Subcutaneous abdominal adipose tissue (tissue), 5 donors: ENCODE measurements around the gene TOLLIP.

Source experiments
- H3K27ac ChIP-seq: one replicate; pipeline ENCODE4 v1.7.0; 2013; ENCODE audit warnings: low read depth, mild to moderate bottlenecking, inconsistent platforms, low read length, moderate library complexity
- H3K27me3 ChIP-seq, 5 donors: one replicate each; pipeline ENCODE4 v1.7.0; 2013; ENCODE audit warnings: low read length in 5 of 5, inconsistent platforms in 1 of 5; ENCODE audit not compliant: control insufficient read depth in 5 of 5, insufficient read depth in 4 of 5
- H3K36me3 ChIP-seq, 5 donors: one replicate each; pipeline ENCODE4 v1.7.0; 2013; ENCODE audit warnings: low read length in 5 of 5; ENCODE audit not compliant: control insufficient read depth in 5 of 5, insufficient read depth in 5 of 5
- H3K4me1 ChIP-seq, 5 donors: one replicate each; pipeline ENCODE4 v1.7.0; 2013; ENCODE audit warnings: low read length in 5 of 5, mild to moderate bottlenecking in 3 of 5, moderate library complexity in 1 of 5; ENCODE audit not compliant: control insufficient read depth in 5 of 5, insufficient read depth in 5 of 5
- H3K4me3 ChIP-seq, 5 donors: one replicate each; pipeline ENCODE4 v1.7.0; 2013; ENCODE audit warnings: low read length in 5 of 5, low read depth in 1 of 5
- H3K9ac ChIP-seq, 5 donors: one replicate each; pipeline ENCODE4 v1.7.0; 2013; ENCODE audit warnings: low read length in 5 of 5, mild to moderate bottlenecking in 4 of 5, moderate library complexity in 3 of 5
- H3K9me3 ChIP-seq, 5 donors: one replicate each; pipeline ENCODE4 v1.7.0; 2013; ENCODE audit warnings: low read length in 5 of 5; ENCODE audit not compliant: control insufficient read depth in 5 of 5
- donor health status: healthy.
- donor health status: healthy.
- donor health status: healthy.
- donor health status: healthy.
- donor health status: healthy.

The TOLLIP gene

DNA sequence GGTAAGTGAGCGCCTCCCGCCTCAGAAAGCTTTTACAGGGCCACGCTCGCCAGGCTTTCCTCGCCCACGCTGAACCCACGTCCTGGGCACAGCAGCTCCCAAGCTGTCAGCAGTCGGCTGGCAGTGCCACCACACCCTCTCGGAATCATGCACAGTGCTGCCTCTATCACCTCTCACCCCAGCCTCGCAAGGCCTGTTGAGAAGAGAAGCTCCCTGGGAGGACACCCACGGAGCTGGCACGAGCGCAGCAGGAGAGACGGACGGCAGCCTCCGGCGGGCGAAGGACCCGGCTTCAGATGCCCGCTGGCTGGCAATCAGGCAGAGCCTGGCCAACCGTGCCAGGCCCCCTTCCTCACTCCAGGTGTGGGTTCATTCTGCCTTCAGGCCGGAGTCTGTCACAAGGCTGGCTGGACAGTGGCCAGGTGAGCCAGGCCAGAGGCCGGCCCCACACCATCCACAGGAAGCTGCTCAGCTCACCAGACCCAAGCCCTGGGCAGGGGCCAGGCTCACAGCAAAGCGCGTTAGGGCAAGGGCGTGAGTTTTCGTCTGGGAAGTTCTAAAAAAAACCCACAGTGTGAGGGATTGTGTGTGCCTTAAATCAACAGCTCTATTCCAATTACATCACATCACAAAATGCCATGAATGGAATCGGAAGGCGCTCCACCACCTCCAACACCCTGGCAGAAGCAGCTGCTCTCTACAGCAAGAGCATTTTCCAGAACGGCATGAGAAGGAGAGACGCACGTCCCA lies 33.2 kb downstream of the TOLLIP start:
- no peak overlapping the region for H3K9ac ChIP-seq
- no peak overlapping the region for H3K27ac ChIP-seq
- H3K9me3 ChIP-seq: no peaks in the 10 kb centered on the region
- H3K4me1 ChIP-seq: no peaks in the 10 kb centered on the region
- no peaks in the 10 kb centered on the region for H3K27me3 ChIP-seq
- H3K36me3 ChIP-seq: peaks cover 0 to 76% (median 64%) of the 10 kb centered on the region in 5 donors
- H3K4me3 ChIP-seq: no peak overlapping the region

DNA sequence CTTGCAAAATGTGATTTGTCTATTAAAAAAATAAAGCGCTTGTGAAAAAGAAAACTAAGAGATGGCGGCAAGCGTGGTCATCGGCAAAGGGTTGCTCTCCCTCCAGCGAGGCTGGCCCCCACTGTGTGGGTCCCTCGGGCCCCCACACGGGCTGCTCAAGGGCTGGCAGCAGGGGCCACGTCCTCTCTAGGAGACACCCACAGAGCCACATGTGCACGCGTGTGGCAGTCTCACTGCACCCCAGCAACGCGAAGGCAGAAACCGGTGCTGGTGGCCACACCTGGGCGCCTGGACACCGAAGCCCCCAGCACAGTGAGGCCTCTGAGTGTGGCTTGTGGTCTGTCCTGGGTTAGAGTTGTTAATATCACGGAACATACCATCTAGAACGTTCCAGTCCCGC lies 34.4 kb downstream of the TOLLIP start:
- no peaks in the 10 kb centered on the region for H3K27me3 ChIP-seq
- no peak overlapping the region for H3K4me3 ChIP-seq
- peaks cover 0 to 64% (median 52%) of the 10 kb centered on the region in 5 donors for H3K36me3 ChIP-seq
- peaks cover 0 to 2% (median 0%) of the 10 kb centered on the region in 5 donors for H3K4me1 ChIP-seq
- no peaks in the 10 kb centered on the region for H3K9me3 ChIP-seq
- H3K9ac ChIP-seq: no peak overlapping the region
- no peak overlapping the region for H3K27ac ChIP-seq

DNA sequence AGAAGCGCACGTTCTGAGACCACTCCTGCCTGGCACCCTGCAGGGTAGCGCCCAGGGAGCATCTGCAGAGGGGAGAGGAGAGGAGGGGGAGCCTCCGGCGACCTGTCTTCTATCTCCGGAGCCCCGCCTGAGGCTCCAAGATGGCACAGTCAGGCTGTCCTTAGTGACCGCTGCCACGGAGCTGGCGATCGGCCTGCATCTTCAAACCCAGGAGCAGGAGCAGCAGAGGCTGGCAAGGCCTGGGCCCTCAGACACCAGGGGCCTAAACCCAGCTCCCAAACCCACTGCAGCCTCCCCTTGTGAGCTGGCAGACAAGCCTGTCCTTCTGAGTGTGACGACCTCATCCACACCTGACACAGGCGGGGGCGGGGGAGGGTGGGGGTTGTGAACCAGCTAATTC lies 34.9 kb downstream of the TOLLIP start:
- H3K27me3 ChIP-seq: no peaks in the 10 kb centered on the region
- H3K4me1 ChIP-seq: peaks cover 0 to 2% (median 0%) of the 10 kb centered on the region in 5 donors
- H3K4me3 ChIP-seq: no peak overlapping the region
- H3K27ac ChIP-seq: no peak overlapping the region
- no peak overlapping the region for H3K9ac ChIP-seq
- no peaks in the 10 kb centered on the region for H3K9me3 ChIP-seq
- H3K36me3 ChIP-seq: peaks cover 0 to 59% (median 47%) of the 10 kb centered on the region in 5 donors

DNA sequence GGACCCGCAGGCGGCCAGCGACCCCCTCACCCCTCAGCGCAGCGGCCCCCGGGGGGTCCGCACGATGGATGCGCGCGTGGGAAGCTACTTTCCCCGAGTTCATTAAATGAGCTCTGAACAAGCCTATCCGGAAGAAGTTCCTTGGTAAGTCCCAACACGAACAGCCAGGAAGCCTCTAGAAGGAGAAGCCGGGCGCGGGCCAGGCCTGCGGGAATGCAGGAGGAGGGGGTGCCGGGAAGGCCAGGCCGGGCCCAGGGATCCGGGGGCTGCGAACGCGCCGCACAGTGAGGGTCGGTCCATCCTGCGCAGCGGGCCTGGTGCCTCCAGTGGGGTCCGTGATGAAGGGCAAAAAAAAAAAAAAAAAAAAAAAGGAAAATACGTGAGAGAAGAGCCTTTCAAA lies 36.9 kb downstream of the TOLLIP start:
- peaks cover 0 to 2% (median 0%) of the 10 kb centered on the region in 5 donors for H3K4me1 ChIP-seq
- H3K9ac ChIP-seq: no peak overlapping the region
- H3K27ac ChIP-seq: no peak overlapping the region
- no peaks in the 10 kb centered on the region for H3K9me3 ChIP-seq
- H3K4me3 ChIP-seq: no peak overlapping the region
- peaks cover 0 to 39% (median 31%) of the 10 kb centered on the region in 5 donors for H3K36me3 ChIP-seq
- H3K27me3 ChIP-seq: no peaks in the 10 kb centered on the region

DNA sequence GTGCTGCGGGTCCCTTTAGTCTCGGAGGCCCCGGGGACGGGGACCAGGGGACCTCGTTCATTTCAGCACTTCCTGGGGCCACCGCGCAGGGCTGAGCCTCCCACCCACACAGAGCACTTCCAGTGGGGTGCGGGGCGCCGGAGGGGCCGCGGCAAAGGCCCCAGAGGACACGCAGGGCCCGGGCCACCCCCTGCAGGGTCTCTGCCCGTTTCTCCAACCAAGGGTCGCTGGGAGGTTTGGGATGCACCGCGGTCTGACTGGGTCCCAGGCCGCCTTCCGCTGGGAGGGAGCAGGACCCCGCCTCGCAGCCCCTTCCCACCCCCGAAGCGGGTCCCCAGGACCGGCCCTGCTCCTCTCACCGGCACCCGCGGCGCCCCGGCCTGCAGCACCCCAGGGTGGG lies 37.5 kb downstream of the TOLLIP start:
- no peak overlapping the region for H3K4me3 ChIP-seq
- peaks cover 0 to 2% (median 0%) of the 10 kb centered on the region in 5 donors for H3K4me1 ChIP-seq
- no peak overlapping the region for H3K9ac ChIP-seq
- H3K27ac ChIP-seq: no peak overlapping the region
- H3K9me3 ChIP-seq: no peaks in the 10 kb centered on the region
- no peaks in the 10 kb centered on the region for H3K27me3 ChIP-seq
- H3K36me3 ChIP-seq: peaks cover 0 to 33% (median 27%) of the 10 kb centered on the region in 5 donors

DNA sequence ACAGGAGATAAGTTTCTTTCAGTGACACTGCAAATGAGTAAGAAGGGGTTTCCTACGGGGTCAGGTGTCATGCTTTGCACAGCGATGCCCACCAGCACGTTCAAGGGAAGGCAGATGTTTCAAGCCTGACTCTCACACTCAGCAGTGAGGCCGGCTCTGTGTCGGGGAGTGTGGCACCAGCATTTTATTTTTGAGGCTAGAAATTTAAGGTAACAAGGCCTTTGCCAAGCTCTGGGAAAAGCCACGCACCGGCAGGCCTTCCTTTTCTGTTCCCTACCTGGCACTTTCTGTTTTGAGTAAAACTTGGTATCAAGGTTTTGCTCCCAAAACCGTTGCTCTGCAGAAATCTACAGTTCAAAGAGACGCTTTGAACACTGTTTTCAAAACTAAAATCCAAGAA lies 38.0 kb downstream of the TOLLIP start:
- H3K9me3 ChIP-seq: no peaks in the 10 kb centered on the region
- no peak overlapping the region for H3K27ac ChIP-seq
- no peak overlapping the region for H3K4me3 ChIP-seq
- peaks cover 0 to 28% (median 22%) of the 10 kb centered on the region in 5 donors for H3K36me3 ChIP-seq
- no peak overlapping the region for H3K9ac ChIP-seq
- H3K27me3 ChIP-seq: no peaks in the 10 kb centered on the region
- peaks cover 0 to 2% (median 0%) of the 10 kb centered on the region in 5 donors for H3K4me1 ChIP-seq

DNA sequence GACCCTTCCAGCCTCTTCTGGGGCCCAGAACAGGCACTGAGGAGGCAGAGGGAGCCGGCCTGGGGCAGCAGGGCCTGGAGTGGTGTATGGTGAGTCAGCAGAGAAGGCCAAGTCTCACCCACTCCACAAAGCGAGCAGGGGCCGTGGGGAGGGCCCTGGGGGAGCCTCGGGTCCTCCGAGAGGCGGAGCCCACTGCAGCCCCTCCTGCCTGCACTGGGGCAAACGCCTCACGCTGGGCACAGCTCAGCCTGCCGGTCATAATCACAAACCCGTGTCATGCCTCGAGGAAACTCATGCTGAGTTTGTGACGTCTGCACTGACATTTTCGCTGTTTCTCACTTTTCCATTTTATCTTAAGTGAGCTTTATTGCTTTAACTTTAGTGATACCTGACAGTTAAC lies 38.4 kb downstream of the TOLLIP start:
- Histone ChIP-seq H3K27me3 (no peaks in the 10 kb centered on the region), H3K27ac (no peak overlapping the region), H3K9ac (no peak overlapping the region), H3K4me1 (peaks cover 0 to 2% (median 0%) of the 10 kb centered on the region in 5 donors), H3K9me3 (no peaks in the 10 kb centered on the region), H3K4me3 (no peak overlapping the region), H3K36me3 (peaks cover 0 to 24% (median 18%) of the 10 kb centered on the region in 5 donors)

DNA sequence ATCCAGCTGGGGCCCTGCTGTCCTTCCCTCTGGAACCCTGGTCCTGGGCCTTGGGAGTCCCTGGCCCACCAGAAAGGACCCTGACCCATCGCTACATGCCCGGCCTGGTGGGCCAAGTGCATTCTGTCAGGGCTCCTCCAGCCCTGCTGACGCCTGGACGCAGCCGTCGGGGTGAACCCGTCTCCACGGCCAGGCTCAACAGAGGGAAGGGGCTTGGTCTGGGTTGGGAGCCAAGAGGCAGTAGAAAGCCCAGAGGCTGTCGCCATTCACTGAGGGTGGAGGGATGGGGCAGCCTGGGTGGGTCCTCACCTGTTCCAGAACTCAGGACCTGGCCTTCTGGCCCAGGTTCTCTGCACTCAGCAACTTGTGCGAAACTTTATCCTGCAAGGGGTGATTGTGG lies 39.0 kb downstream of the TOLLIP start:
- H3K27ac ChIP-seq: no peak overlapping the region
- no peaks in the 10 kb centered on the region for H3K9me3 ChIP-seq

DNA sequence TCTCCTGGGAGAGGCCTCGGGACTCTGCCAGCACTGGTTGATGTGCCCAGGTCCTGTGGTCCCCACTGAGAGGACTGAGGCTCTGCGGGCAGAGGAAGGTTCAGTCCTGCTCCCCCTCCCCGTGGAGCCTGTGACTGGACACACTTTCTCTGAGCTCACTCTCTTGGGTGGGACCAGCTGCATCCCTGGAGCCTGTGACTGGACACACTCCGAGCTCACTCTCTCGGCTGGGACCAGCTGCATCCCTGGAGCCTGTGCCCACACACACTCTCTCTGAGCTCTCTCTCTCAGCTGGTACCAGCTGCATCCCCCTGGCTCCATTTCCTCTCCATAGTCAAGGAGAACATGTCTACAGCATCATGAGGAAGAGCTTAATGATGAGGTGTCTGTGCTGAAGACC lies 39.5 kb downstream of the TOLLIP start:
- H3K9ac ChIP-seq: no peak overlapping the region
- no peak overlapping the region for H3K4me3 ChIP-seq
- H3K9me3 ChIP-seq: no peaks in the 10 kb centered on the region
- H3K27ac ChIP-seq: no peak overlapping the region
- no peaks in the 10 kb centered on the region for H3K27me3 ChIP-seq
- peaks cover 0 to 2% (median 0%) of the 10 kb centered on the region in 5 donors for H3K4me1 ChIP-seq
- H3K36me3 ChIP-seq: peaks cover 0 to 14% (median 8%) of the 10 kb centered on the region in 5 donors

More for the DNA sequence above, 39.0 kb downstream of the TOLLIP start:
- H3K36me3 ChIP-seq: peaks cover 0 to 19% (median 14%) of the 10 kb centered on the region in 5 donors
- no peak overlapping the region for H3K9ac ChIP-seq
- no peaks in the 10 kb centered on the region for H3K27me3 ChIP-seq
- H3K4me3 ChIP-seq: no peak overlapping the region
- peaks cover 0 to 2% (median 0%) of the 10 kb centered on the region in 5 donors for H3K4me1 ChIP-seq

DNA sequence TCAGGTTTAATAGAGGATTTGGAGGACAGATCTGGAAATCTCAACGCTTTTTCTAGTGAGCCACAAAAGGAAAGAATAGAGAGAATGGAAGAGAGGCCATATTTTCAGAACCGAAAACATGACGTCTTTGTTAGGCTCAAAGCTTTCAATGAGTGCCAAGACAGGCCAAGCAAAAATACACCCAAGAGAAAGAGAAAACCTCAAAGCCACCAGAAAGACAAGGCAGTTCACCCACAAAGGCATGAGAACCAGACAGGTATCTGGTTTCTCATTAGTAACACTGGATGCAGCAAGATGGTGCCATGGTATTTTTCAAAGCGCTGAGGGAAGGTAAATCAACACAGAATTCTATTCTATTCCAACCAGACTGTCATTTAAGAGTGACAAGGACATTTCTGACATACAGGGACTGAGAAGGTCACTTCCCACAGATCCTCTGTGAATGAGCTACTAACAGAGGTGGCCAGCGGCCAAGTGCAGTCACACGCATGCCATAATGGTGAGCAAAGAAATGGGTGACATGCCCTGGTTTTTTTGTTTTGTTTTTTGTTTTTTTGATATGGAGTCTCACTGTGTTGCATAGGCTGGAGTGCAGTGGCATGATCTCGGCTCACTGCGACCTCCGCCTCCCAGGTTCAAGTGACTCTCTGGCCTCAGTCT lies 41.9 kb downstream of the TOLLIP start:
- Histone ChIP-seq H3K9ac (no peak overlapping the region), H3K36me3 (no peaks in the 10 kb centered on the region), H3K4me3 (no peak overlapping the region), H3K27ac (no peak overlapping the region), H3K9me3 (no peaks in the 10 kb centered on the region), H3K27me3 (no peaks in the 10 kb centered on the region), H3K4me1 (peaks cover 1 to 10% (median 7%) of the 10 kb centered on the region in 5 donors)
